Panc1 (cell line): ENCODE results near the gene NAGLU. TPM values are rescaled to one million over a fixed set of nuclear protein-coding genes. Genes with fewer than 3 reads are reported as not detected.
A peak's percentile ranks its signal among the peaks of the same experiment; 100 is the strongest.

ENCODE experiments used
- ATAC-seq: fragments of 200-7000 bp; cut with Tn5 transposase; 2 replicates; pipeline ENCODE4 v1.9.1; 2020; ENCODE audit warnings: mild to moderate bottlenecking, moderate library complexity
- BruUV-seq: library from RNA; stranded (reverse); fragments of 400-500 nt; replicated peaks from 2 replicates; lab custom pipeline; 2021; lab: Mats Ljungman, UMichigan
- CTCF ChIA-PET: fragments of 300-600 bp; sonication (Branson Sonifier 250); formaldehyde crosslinking; loops from one replicate; lab custom pipeline; 2022; ENCODE audit warnings: antibody characterized with exemption; lab: Charles Lee
- POLR2A ChIA-PET: fragments of 300-600 bp; sonication (Branson Sonifier 250); formaldehyde crosslinking; loops from one replicate; lab custom pipeline; 2022; ENCODE audit warnings: antibody characterized with exemption; lab: Charles Lee
- DNase-seq: peaks from one replicate; pipeline ENCODE4 v3.0.0-alpha.2; 2010; ENCODE audit warnings: low read depth, low spot score
- H3K27ac ChIP-seq: 2 replicates; pipeline ENCODE4 v1.5.1; 2011; ENCODE audit warnings: mild to moderate bottlenecking, low read length, inconsistent platforms
- H3K27me3 ChIP-seq: fragments of 200-500 bp; sonication (Bioruptor generic); 2 replicates; pipeline ENCODE4 v1.6.0; 2014; ENCODE audit warnings: low read length, inconsistent platforms; ENCODE audit not compliant: control insufficient read depth, insufficient read depth
- H3K36me3 ChIP-seq: fragments of 200-500 bp; sonication (Bioruptor generic); 2 replicates; pipeline ENCODE4 v1.5.1; 2014; ENCODE audit warnings: inconsistent platforms, mild to moderate bottlenecking, low read length, moderate library complexity; ENCODE audit not compliant: control insufficient read depth, insufficient read depth
- H3K4me1 ChIP-seq: 2 replicates; pipeline ENCODE4 v1.5.1; 2011; ENCODE audit warnings: inconsistent platforms, mild to moderate bottlenecking, low read length, moderate library complexity; ENCODE audit not compliant: control insufficient read depth, insufficient read depth
- H3K4me3 ChIP-seq, 2 experiments: 2 replicates each; pipeline ENCODE4 v1.5.1; 2011 to 2012; ENCODE audit warnings: low read depth in 2 of 2, low read length in 2 of 2, mild to moderate bottlenecking in 2 of 2, inconsistent platforms in 1 of 2, moderate library complexity in 1 of 2
- H3K9me3 ChIP-seq: fragments of 200-500 bp; sonication (Bioruptor generic); 2 replicates; pipeline ENCODE4 v1.5.1; 2014; ENCODE audit warnings: low read depth, mild to moderate bottlenecking, inconsistent platforms, low read length, moderate library complexity; ENCODE audit not compliant: control insufficient read depth, insufficient read depth
- POLR2AphosphoS5 ChIP-seq: IDR thresholded peaks from 2 replicates; pipeline ENCODE4 v1.6.1; 2012; ENCODE audit warnings: mild to moderate bottlenecking, low read depth, low read length, moderate library complexity
- SIN3A ChIP-seq: IDR thresholded peaks from 2 replicates; pipeline ENCODE4 v1.6.1; 2012; ENCODE audit warnings: low read depth, mild to moderate bottlenecking, low read length, moderate library complexity, borderline replicate concordance; ENCODE audit not compliant: insufficient read depth
- TCF7L2 ChIP-seq: IDR thresholded peaks from 2 replicates; pipeline ENCODE4 v1.6.1; 2011; ENCODE audit warnings: mild to moderate bottlenecking, low read depth, low read length, inconsistent platforms
- in situ Hi-C: cut with HindIII; loops from 2 replicates; pipeline ENCODE4 v1.10.0; 2016; ENCODE audit warnings: low sequenced_read_pairs, low pct_unique_long_range_greater_than_20kb
- intact Hi-C: fragments of 100-400 bp; cut with micrococcal nuclease; formaldehyde crosslinking; loops from one replicate; pipeline ENCODE4 v1.10.0; 2022; ENCODE audit not compliant: unreplicated experiment
- total RNA-seq: library from RNA; stranded (reverse); gene quantifications from one replicate; pipeline ENCODE4 v1.2.1, GENCODE V29; 2021; ENCODE audit not compliant: unreplicated experiment
- TF ChIP-seq, protein P1 (sequence below), 2 experiments: IDR thresholded peaks; 2 replicates each; pipeline ENCODE4 v1.6.1; 2011 to 2012; ENCODE audit warnings: low read depth in 2 of 2, control low read depth in 1 of 2, low read length in 1 of 2, mild to moderate bottlenecking in 1 of 2, moderate library complexity in 1 of 2; ENCODE audit not compliant: insufficient read depth in 1 of 2
- TF ChIP-seq, protein P2 (sequence below): fragments of 450-650 bp; IDR thresholded peaks from 2 replicates; pipeline ENCODE4 v1.5.1; 2017; ENCODE audit warnings: mild to moderate bottlenecking

The NAGLU gene
- total RNA-seq, 1 experiment from 2014 or later: 33.5 TPM

DNA sequence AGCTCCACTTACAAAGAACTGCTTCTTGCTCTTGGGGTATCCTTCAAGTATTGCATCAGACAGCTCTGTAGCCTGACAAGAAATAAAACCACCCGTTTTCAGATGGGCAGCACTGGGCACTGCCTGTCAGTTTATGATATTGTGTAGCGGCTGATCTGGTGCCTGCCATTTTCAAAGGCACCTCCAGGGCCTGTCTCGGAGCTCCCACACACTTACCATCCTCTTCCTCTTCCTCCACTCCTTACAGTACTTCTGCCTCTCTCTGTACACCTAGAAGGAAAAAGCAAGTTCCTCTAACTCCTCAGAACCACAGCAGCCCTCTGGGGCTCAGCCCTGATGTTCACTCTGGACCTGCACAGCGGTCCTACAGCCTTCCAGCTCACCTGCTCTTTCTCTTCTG lies 37.1 kb downstream of the NAGLU start:
- in situ Hi-C loops: no loop called here
- ChIA-PET POLR2A (no interaction called here), CTCF (no interaction called here)
- BruUV-seq: no TSS peak
- intact Hi-C loops: no loop called here
- H3K4me3 ChIP-seq: no peak overlapping the region
- peaks cover 5% of the 10 kb centered on the region for H3K36me3 ChIP-seq
- H3K4me1 ChIP-seq: peaks cover 28% of the 10 kb centered on the region
- TF ChIP-seq SIN3A (no peak), TCF7L2 (no peak), POLR2AphosphoS5 (no peak; the same call in 1 of the 2 replicates)
- TF ChIP-seq, protein P1, sequence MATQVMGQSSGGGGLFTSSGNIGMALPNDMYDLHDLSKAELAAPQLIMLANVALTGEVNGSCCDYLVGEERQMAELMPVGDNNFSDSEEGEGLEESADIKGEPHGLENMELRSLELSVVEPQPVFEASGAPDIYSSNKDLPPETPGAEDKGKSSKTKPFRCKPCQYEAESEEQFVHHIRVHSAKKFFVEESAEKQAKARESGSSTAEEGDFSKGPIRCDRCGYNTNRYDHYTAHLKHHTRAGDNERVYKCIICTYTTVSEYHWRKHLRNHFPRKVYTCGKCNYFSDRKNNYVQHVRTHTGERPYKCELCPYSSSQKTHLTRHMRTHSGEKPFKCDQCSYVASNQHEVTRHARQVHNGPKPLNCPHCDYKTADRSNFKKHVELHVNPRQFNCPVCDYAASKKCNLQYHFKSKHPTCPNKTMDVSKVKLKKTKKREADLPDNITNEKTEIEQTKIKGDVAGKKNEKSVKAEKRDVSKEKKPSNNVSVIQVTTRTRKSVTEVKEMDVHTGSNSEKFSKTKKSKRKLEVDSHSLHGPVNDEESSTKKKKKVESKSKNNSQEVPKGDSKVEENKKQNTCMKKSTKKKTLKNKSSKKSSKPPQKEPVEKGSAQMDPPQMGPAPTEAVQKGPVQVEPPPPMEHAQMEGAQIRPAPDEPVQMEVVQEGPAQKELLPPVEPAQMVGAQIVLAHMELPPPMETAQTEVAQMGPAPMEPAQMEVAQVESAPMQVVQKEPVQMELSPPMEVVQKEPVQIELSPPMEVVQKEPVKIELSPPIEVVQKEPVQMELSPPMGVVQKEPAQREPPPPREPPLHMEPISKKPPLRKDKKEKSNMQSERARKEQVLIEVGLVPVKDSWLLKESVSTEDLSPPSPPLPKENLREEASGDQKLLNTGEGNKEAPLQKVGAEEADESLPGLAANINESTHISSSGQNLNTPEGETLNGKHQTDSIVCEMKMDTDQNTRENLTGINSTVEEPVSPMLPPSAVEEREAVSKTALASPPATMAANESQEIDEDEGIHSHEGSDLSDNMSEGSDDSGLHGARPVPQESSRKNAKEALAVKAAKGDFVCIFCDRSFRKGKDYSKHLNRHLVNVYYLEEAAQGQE (IDR thresholded peaks at IDR 0.05; ENCODE audit: insufficient read depth in 1 of 2, low read depth in 2 of 2, low read length in 1 of 2): no peak
- TF ChIP-seq, protein P2, sequence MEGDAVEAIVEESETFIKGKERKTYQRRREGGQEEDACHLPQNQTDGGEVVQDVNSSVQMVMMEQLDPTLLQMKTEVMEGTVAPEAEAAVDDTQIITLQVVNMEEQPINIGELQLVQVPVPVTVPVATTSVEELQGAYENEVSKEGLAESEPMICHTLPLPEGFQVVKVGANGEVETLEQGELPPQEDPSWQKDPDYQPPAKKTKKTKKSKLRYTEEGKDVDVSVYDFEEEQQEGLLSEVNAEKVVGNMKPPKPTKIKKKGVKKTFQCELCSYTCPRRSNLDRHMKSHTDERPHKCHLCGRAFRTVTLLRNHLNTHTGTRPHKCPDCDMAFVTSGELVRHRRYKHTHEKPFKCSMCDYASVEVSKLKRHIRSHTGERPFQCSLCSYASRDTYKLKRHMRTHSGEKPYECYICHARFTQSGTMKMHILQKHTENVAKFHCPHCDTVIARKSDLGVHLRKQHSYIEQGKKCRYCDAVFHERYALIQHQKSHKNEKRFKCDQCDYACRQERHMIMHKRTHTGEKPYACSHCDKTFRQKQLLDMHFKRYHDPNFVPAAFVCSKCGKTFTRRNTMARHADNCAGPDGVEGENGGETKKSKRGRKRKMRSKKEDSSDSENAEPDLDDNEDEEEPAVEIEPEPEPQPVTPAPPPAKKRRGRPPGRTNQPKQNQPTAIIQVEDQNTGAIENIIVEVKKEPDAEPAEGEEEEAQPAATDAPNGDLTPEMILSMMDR: no peak
- DNase-seq: no peak
- H3K27ac ChIP-seq: peak overlapping the region; percentile 44; the same call in 1 of the 2 replicates
- H3K9me3 ChIP-seq: no peaks in the 10 kb centered on the region
- H3K27me3 ChIP-seq: no peaks in the 10 kb centered on the region
- no peak for ATAC-seq

DNA sequence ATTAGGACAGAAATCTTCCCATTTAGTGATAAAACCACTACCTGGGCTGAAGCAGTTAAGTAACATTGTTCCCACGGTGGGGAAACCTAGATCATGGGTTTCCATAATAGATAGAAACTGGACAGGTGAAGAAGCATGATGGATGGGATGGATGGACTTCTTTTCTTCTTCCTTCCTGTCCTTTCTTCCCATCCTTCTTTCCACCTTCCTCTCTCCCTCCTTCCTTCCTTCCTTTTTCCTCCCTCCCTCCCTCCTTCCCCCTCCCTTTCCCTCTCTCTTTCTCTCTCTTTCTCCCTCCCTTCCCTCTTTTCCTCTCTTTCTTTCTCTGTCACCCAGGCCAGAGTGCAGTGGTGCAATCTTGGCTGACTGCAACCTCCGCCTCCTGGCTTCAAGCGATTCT lies 38.4 kb downstream of the NAGLU start:
- Histone ChIP-seq H3K27ac (no peak overlapping the region), H3K27me3 (no peaks in the 10 kb centered on the region), H3K4me3 (no peak overlapping the region), H3K4me1 (peaks cover 25% of the 10 kb centered on the region), H3K36me3 (peaks cover 5% of the 10 kb centered on the region), H3K9me3 (no peaks in the 10 kb centered on the region)
- ATAC-seq: no peak
- BruUV-seq: no TSS peak
- CTCF ChIA-PET: no interaction called here
- POLR2A ChIA-PET: interaction anchor here (0.7 kb wide), 1 partner anchor 25 kb away, joined by 5 read pairs; no protein-coding TSS in a partner anchor
- TF ChIP-seq POLR2AphosphoS5: no peak
- TF ChIP-seq, protein P2: no peak
- TF ChIP-seq SIN3A: no peak
- TF ChIP-seq, protein P1 (IDR thresholded peaks at IDR 0.05; ENCODE audit: insufficient read depth in 1 of 2, low read depth in 2 of 2, low read length in 1 of 2): no peak
- TF ChIP-seq TCF7L2: no peak
- DNase-seq: no peak
- in situ Hi-C loops: no loop called here
- intact Hi-C loops: no loop called here
